ENCODE measurements around the gene KSR1.

GRCh38 chr17:27504188-27504995 lies 48.1 kb downstream of the KSR1 start:
- TF ChIP-seq CTCF (IDR thresholded peaks at IDR 0.05) (no peak), POLR2A (IDR thresholded peaks at IDR 0.05) (no peak), EP300 (IDR thresholded peaks at IDR 0.05) (no peak)
